HG02970 (cell line): ENCODE results near the gene IFITM1.

Experiments used
- ATAC-seq: cut with Tn5 transposase; IDR thresholded peaks from one replicate; pipeline ENCODE4 v1.9.1; 2021; ENCODE audit warnings: mild to moderate bottlenecking, moderate library complexity, moderate number of reproducible peaks; ENCODE audit not compliant: unreplicated experiment, low FRiP score

Gene IFITM1

GRCh38 chr11:293271-293851 lies 20.5 kb upstream of the IFITM1 start:
- no peak for ATAC-seq

- no peak for ATAC-seq
Observed at GRCh38 chr11:293852-294661, 19.8 kb upstream of the IFITM1 start.

- no peak for ATAC-seq
Observed at GRCh38 chr11:294780-295179, 19.1 kb upstream of the IFITM1 start.

GRCh38 chr11:295351-296170 lies 18.3 kb upstream of the IFITM1 start:
- no peak for ATAC-seq

GRCh38 chr11:296171-297050 lies 17.4 kb upstream of the IFITM1 start:
- no peak for ATAC-seq

- no peak for ATAC-seq
Observed at GRCh38 chr11:297051-297585, 16.7 kb upstream of the IFITM1 start.

GRCh38 chr11:297586-298405 lies 16.0 kb upstream of the IFITM1 start:
- no peak for ATAC-seq

- ATAC-seq, result no peak
Observed at GRCh38 chr11:298406-299065, 15.3 kb upstream of the IFITM1 start.

- ATAC-seq, result no peak
Observed at GRCh38 chr11:299081-299891, 14.6 kb upstream of the IFITM1 start, which contains the start of gene IFITM5. TSS of gene IFITM5 (minus strand) at chr11:299526. CDS start at chr11:299490, 36 bp downstream.

- no peak for ATAC-seq
Observed at GRCh38 chr11:299951-300735, 13.7 kb upstream of the IFITM1 start.

GRCh38 chr11:303363-303762 lies 10.5 kb upstream of the IFITM1 start:
- no peak for ATAC-seq

GRCh38 chr11:304061-304506 lies 9.8 kb upstream of the IFITM1 start:
- no peak for ATAC-seq

GRCh38 chr11:304915-305843 lies 8.7 kb upstream of the IFITM1 start:
- ATAC-seq, result no peak

GRCh38 chr11:305844-306211 lies 8.0 kb upstream of the IFITM1 start:
- ATAC-seq, result no peak

- no peak for ATAC-seq
Observed at GRCh38 chr11:306645-307371, 7.0 kb upstream of the IFITM1 start.
